Sigmoid colon (tissue), 7 donors: ENCODE data around the gene SGCD. TPM values are rescaled to one million over a fixed set of nuclear protein-coding genes. Genes with fewer than 3 reads are reported as not detected.
A peak's percentile ranks its signal among the peaks of the same experiment; 100 is the strongest.

Experiments used
- DNase-seq: peaks from one replicate; pipeline ENCODE4 v3.0.0-alpha.2; 2019
- H3K27ac ChIP-seq, 4 donors: fragments of 200-600 bp; sonication (generic); one replicate each; pipeline ENCODE4 v1.5.1; 2016 to 2019; ENCODE audit warnings: mild to moderate bottlenecking in 1 of 4
- H3K27me3 ChIP-seq, 3 donors: fragments of 200-600 bp; sonication (generic); one replicate each; pipeline ENCODE4 v1.5.1; 2019; ENCODE audit warnings: mild to moderate bottlenecking in 1 of 3
- H3K36me3 ChIP-seq, 4 donors: fragments of 200-600 bp; sonication (generic); one replicate each; pipeline ENCODE4 v1.5.1; 2016 to 2019
- H3K4me1 ChIP-seq, 4 donors: fragments of 200-600 bp; sonication (generic); one replicate each; pipeline ENCODE4 v1.5.1; 2017 to 2019
- H3K4me3 ChIP-seq, 4 donors: fragments of 200-600 bp; sonication (generic); one replicate each; pipeline ENCODE4 v1.5.1; 2017 to 2019; ENCODE audit warnings: mild to moderate bottlenecking in 2 of 4, moderate library complexity in 1 of 4
- H3K9me3 ChIP-seq, 4 donors: fragments of 200-600 bp in 3 of 4; sonication (generic) in 3 of 4; one replicate each; pipeline versions ENCODE4 v1.5.1 to v1.6.1; 2013 to 2019
- EP300 ChIP-seq, 4 donors: sonication (generic); formaldehyde crosslinking; IDR thresholded peaks; one replicate each; pipeline ENCODE4 v1.6.1; 2017; ENCODE audit warnings: antibody characterized with exemption in 4 of 4
- POLR2A ChIP-seq, 2 donors: fragments of 450-650 bp; IDR thresholded peaks; one replicate each; pipeline ENCODE4 v1.6.1; 2016; ENCODE audit warnings: antibody characterized with exemption in 2 of 2, mild to moderate bottlenecking in 2 of 2, moderate library complexity in 2 of 2
- POLR2AphosphoS5 ChIP-seq, 4 donors: sonication (generic); formaldehyde crosslinking; IDR thresholded peaks; one replicate each; pipeline ENCODE4 v1.6.1; 2017; ENCODE audit warnings: antibody characterized with exemption in 4 of 4
- WGBS, 2 donors: extraction: QIAGEN DNeasy Blood & Tissue Kit; methylation state at CpG; one replicate each; pipeline ENCODE4 v1.1.7; 2013; 5-methylcytosine and 5-hydroxymethylcytosine counted together
- intact Hi-C: fragments of 100-400 bp; cut with DNase I; formaldehyde crosslinking; loops from one replicate; pipeline ENCODE4 v1.15.1; 2023
- polyA plus RNA-seq, 3 donors: library from polyadenylated mRNA; stranded (reverse); fragments of 200-250 nt; gene quantifications; one replicate each; pipeline ENCODE4 v1.2.3, GENCODE V29; 2013
- total RNA-seq, 4 donors: library from RNA; depleted of rRNA; stranded (reverse); fragments of >200 nt; gene quantifications; one replicate each; pipeline ENCODE4 v1.1.0, GENCODE V29; 2016
- TF ChIP-seq, protein P1 (sequence below), 4 experiments: fragments of 450-650 bp in 3 of 4; fragments of 200-600 bp in 1 of 4; IDR thresholded peaks; one replicate each; pipeline ENCODE4 v1.5.1; 2016 to 2019; ENCODE audit warnings: antibody characterized with exemption in 4 of 4, mild to moderate bottlenecking in 3 of 4, moderate library complexity in 2 of 4
- donor health status: healthy with polysubstance abuse.
- donor health status: Bipolar disorder and iron deficiency.
- donor health status: healthy.

The SGCD gene
- total and polyA plus RNA-seq, 7 donors = under 0.01 to 34.3 (median 8.2) TPM

DNA sequence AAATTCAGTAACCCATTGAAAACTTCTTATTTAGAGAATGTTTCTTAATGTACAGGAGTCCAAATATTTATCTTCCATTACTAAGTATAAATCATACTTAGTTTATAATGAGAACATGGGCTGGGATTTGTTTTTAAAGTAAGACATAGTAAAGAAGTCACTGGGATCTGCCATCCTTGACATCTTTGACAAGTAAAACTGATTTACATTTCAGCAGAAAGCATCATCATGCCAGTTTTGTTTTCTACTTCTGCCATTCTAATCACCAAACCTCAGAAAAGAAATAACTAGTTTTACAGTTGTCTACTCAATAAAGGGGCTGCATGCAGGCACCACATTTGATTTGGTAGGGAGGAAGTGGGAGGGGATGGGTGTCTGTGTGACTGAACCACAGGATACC is 301.5 kb downstream of the SGCD start:
- TF ChIP-seq, protein P1, sequence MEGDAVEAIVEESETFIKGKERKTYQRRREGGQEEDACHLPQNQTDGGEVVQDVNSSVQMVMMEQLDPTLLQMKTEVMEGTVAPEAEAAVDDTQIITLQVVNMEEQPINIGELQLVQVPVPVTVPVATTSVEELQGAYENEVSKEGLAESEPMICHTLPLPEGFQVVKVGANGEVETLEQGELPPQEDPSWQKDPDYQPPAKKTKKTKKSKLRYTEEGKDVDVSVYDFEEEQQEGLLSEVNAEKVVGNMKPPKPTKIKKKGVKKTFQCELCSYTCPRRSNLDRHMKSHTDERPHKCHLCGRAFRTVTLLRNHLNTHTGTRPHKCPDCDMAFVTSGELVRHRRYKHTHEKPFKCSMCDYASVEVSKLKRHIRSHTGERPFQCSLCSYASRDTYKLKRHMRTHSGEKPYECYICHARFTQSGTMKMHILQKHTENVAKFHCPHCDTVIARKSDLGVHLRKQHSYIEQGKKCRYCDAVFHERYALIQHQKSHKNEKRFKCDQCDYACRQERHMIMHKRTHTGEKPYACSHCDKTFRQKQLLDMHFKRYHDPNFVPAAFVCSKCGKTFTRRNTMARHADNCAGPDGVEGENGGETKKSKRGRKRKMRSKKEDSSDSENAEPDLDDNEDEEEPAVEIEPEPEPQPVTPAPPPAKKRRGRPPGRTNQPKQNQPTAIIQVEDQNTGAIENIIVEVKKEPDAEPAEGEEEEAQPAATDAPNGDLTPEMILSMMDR (IDR thresholded peaks at IDR 0.05) = no peak
- TF ChIP-seq POLR2AphosphoS5 (IDR thresholded peaks at IDR 0.05) = no peak
- no peak for TF ChIP-seq POLR2A (IDR thresholded peaks at IDR 0.05)
- TF ChIP-seq EP300 (IDR thresholded peaks at IDR 0.05) = no peak
- H3K27me3 ChIP-seq = no peaks in the 10 kb centered on the region
- H3K27ac ChIP-seq = no peak overlapping the region
- H3K4me1 ChIP-seq = no peaks in the 10 kb centered on the region
- intact Hi-C loops = no loop called here
- H3K36me3 ChIP-seq = no peaks in the 10 kb centered on the region
- no peaks in the 10 kb centered on the region for H3K9me3 ChIP-seq
- no peak overlapping the region for H3K4me3 ChIP-seq
- no peak for DNase-seq

DNA sequence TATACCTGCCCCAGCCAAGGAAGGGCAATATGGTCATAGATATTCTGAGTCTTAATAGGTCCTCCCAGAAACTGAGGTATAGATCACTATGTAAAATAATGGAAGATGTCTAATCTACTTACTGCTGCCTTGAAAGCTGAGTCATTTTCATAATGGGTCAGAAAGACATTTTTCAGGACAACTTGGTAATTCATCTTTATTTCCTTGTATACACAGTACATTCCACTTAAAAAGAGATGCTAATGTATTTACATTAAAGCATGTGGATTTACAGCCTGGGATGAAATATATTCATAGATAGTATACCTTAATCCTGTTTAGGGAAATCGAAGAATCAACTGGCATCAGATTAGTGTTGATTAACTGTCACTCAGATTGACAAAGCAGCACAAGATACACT is 304.0 kb downstream of the SGCD start:
- H3K36me3 ChIP-seq = no peaks in the 10 kb centered on the region
- intact Hi-C loops = no loop called here
- no peak overlapping the region for H3K4me3 ChIP-seq
- 78 to 84% methylated on average over 1 of the region's 1 CpG for WGBS, 2 donors
- no peak for DNase-seq
- no peaks in the 10 kb centered on the region for H3K9me3 ChIP-seq
- no peak for TF ChIP-seq POLR2A (IDR thresholded peaks at IDR 0.05)
- TF ChIP-seq, protein P1 (IDR thresholded peaks at IDR 0.05) = no peak
- TF ChIP-seq POLR2AphosphoS5 (IDR thresholded peaks at IDR 0.05) = no peak
- no peak for TF ChIP-seq EP300 (IDR thresholded peaks at IDR 0.05)
- no peaks in the 10 kb centered on the region for H3K4me1 ChIP-seq
- H3K27ac ChIP-seq = no peak overlapping the region
- H3K27me3 ChIP-seq = no peaks in the 10 kb centered on the region

DNA sequence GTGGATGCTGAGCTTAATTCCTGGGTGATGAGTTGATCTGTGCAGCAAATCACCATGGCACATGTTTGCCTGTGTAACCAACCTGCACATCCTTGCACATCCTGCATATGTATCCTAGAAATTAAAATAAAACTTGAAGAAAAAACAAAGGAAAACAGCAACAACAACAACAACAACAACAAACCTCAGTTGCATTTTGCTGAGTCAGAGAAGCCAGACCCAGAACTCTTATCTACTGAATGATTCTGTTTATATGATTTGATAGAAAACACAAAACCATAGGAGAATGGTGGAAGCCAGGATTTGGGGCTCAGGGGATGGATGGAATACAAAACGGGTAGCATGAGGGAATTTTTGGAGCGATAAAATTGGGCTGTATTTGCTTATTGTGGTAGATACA is 307.3 kb downstream of the SGCD start:
- intact Hi-C loops = no loop called here
- TF ChIP-seq, protein P1 (IDR thresholded peaks at IDR 0.05) = no peak
- TF ChIP-seq EP300 (IDR thresholded peaks at IDR 0.05) (no peak), POLR2AphosphoS5 (IDR thresholded peaks at IDR 0.05) (no peak), POLR2A (IDR thresholded peaks at IDR 0.05) (no peak)
- Histone ChIP-seq H3K9me3 (no peaks in the 10 kb centered on the region), H3K4me3 (no peak overlapping the region), H3K4me1 (no peaks in the 10 kb centered on the region), H3K27ac (no peak overlapping the region), H3K27me3 (no peaks in the 10 kb centered on the region), H3K36me3 (no peaks in the 10 kb centered on the region)
- DNase-seq = no peak
- 89 to 92% methylated on average over 2 of the region's 2 CpGs for WGBS, 2 donors

DNA sequence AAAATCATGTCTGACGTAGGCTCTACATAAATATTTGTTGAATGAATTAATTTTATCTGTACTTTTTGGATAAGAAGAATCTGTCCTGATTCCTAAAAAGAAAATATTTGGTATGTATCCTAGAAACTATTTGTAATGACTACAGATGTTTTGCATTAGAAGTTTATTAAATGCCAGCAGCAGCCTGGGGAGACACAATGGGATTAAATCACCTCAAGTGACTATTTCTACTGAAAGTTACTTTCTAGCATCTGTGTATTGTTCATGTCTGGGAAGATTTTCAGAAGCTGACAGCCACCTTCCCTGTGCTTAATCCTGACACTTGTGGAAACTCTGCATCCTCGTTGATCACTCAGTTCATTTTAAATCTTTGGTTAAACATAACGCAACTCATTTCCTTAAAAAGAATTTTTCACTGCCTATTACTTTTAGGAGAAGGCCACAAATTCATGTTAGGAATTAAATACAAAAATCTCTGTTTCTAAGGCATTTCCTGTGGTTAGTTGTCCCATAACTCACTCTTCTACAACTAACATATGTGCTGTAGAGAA is 313.8 kb downstream of the SGCD start:
- Histone ChIP-seq H3K36me3 (no peaks in the 10 kb centered on the region), H3K4me1 (peaks cover 0 to 32% (median 10%) of the 10 kb centered on the region in 4 donors), H3K27ac (peak overlapping the region in 3 of 4 donors; percentile 22 to 66 (median 62)), H3K27me3 (no peaks in the 10 kb centered on the region), H3K4me3 (no peak overlapping the region), H3K9me3 (no peaks in the 10 kb centered on the region)
- TF ChIP-seq POLR2AphosphoS5 (IDR thresholded peaks at IDR 0.05) = peak in 3 of 4 donors; percentile 22 to 45 (median 39)
- TF ChIP-seq, protein P1 (IDR thresholded peaks at IDR 0.05) = no peak
- TF ChIP-seq POLR2A (IDR thresholded peaks at IDR 0.05) = no peak
- intact Hi-C loops = no loop called here
- WGBS, 2 donors = 54 to 67% methylated on average over 3 of the region's 3 CpGs
- no peak for DNase-seq

DNA sequence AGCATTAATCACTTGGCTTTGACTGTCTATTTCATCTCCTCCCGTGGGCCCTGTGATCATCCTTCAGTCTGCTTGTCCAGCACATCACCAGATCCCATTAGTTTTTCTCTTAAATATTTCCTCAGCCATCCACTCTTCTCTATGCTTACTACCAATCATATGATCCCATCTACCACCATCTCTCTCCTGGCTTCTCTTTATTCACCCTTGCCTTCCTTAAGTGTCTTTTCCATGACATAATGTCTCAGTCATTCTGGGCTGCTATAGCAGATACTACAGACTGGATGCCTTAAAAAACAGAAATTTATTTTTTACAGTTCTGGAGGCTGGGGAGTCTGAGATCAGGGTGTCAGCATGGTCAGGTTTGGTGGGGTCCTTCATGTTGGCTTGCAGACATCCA is 314.7 kb downstream of the SGCD start:
- DNase-seq = no peak
- peak overlapping the region; percentile 5 to 66 (median 42) for H3K27ac ChIP-seq
- no peaks in the 10 kb centered on the region for H3K9me3 ChIP-seq
- H3K27me3 ChIP-seq = no peaks in the 10 kb centered on the region
- H3K36me3 ChIP-seq = no peaks in the 10 kb centered on the region
- no peak overlapping the region for H3K4me3 ChIP-seq
- 74 to 78% methylated on average over 1 of the region's 1 CpG for WGBS, 2 donors
- H3K4me1 ChIP-seq = peaks cover 0 to 36% (median 17%) of the 10 kb centered on the region in 4 donors
- TF ChIP-seq, protein P1 (IDR thresholded peaks at IDR 0.05) = no peak
- TF ChIP-seq POLR2AphosphoS5 (IDR thresholded peaks at IDR 0.05) (no peak), POLR2A (IDR thresholded peaks at IDR 0.05) (no peak), EP300 (IDR thresholded peaks at IDR 0.05) (no peak)
- intact Hi-C loops = no loop called here
